HUES48 (cell line): ENCODE measurements around the gene DNAJC16.

Source experiments
- H3K27ac ChIP-seq: one replicate; pipeline ENCODE4 v1.7.0; 2013; ENCODE audit warnings: low read depth, low read length, inconsistent platforms
- H3K27me3 ChIP-seq: 2 replicates; pipeline ENCODE4 v1.6.1; 2013; ENCODE audit warnings: mild to moderate bottlenecking, low read length; ENCODE audit not compliant: control insufficient read depth, insufficient read depth
- H3K36me3 ChIP-seq: 2 replicates; pipeline ENCODE4 v1.6.1; 2013; ENCODE audit warnings: low read length; ENCODE audit not compliant: control insufficient read depth, insufficient read depth
- H3K4me1 ChIP-seq: 2 replicates; pipeline ENCODE4 v1.6.1; 2013; ENCODE audit warnings: mild to moderate bottlenecking, low read length; ENCODE audit not compliant: control insufficient read depth, insufficient read depth
- H3K4me3 ChIP-seq: 2 replicates; pipeline ENCODE4 v1.5.1; 2013; ENCODE audit warnings: mild to moderate bottlenecking, low read depth, low read length
- H3K9ac ChIP-seq: 2 replicates; pipeline ENCODE4 v1.6.1; 2013; ENCODE audit warnings: mild to moderate bottlenecking, low read depth, low read length, moderate library complexity
- H3K9me3 ChIP-seq: 2 replicates; pipeline ENCODE4 v1.6.1; 2013; ENCODE audit warnings: low read length; ENCODE audit not compliant: control insufficient read depth, insufficient read depth

DNAJC16 gene

GRCh38 chr1:15542388-15543250 is 16.0 kb downstream of the DNAJC16 start:
- H3K27ac ChIP-seq, result no peak overlapping the region
- no peaks in the 10 kb centered on the region for H3K27me3 ChIP-seq
- H3K9ac ChIP-seq, result no peak overlapping the region
- no peak overlapping the region for H3K4me3 ChIP-seq
- H3K36me3 ChIP-seq, result peaks cover 74% of the 10 kb centered on the region
- no peaks in the 10 kb centered on the region for H3K9me3 ChIP-seq
- no peaks in the 10 kb centered on the region for H3K4me1 ChIP-seq

DNA sequence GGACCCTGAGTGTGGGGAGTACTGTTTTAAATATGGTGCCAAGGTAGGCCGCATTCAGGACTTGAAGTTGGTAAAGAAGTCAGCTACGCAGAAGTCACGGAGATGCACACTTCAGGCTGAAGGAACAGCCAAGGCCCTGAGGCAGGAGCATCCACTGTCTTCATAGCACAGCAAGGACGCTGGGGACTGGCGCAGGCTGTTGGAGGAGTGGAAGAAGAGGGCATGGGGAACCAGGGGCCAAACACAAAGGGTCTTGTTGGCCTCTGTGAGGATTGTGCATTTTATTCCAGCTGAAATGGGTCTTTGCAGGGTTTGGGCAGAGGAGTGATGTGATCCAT is 16.6 kb downstream of the DNAJC16 start:
- Histone ChIP-seq H3K36me3 (peaks cover 76% of the 10 kb centered on the region), H3K27me3 (no peaks in the 10 kb centered on the region), H3K4me3 (no peak overlapping the region), H3K27ac (no peak overlapping the region), H3K9me3 (no peaks in the 10 kb centered on the region), H3K9ac (no peak overlapping the region), H3K4me1 (no peaks in the 10 kb centered on the region)

- no peaks in the 10 kb centered on the region for H3K4me1 ChIP-seq
- peaks cover 77% of the 10 kb centered on the region for H3K36me3 ChIP-seq
- no peak overlapping the region for H3K4me3 ChIP-seq
- no peak overlapping the region for H3K9ac ChIP-seq
- no peaks in the 10 kb centered on the region for H3K27me3 ChIP-seq
- no peaks in the 10 kb centered on the region for H3K9me3 ChIP-seq
- H3K27ac ChIP-seq, result no peak overlapping the region
Observed at GRCh38 chr1:15543589-15544568, 17.2 kb downstream of the DNAJC16 start.

DNA sequence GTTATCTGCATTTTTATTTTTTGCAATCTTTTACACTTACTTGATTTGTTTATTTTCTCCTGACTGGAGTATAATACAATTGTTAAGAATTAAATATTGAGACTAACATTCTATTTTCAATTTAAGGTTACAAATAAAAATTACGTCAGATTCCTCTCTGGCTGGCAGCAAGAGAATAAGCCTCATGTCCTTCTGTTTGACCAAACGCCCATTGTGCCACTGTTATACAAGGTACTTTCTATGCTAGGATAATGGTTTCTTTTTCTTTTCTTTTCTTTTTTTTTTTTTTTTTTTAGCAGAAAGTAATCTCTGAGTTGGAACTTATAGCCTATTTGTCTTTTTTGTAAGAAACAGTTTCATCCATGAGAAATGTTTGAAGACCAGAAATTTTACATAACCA is 20.0 kb downstream of the DNAJC16 start:
- Histone ChIP-seq H3K36me3 (peaks cover 76% of the 10 kb centered on the region), H3K27ac (no peak overlapping the region), H3K27me3 (no peaks in the 10 kb centered on the region), H3K9ac (no peak overlapping the region), H3K4me1 (no peaks in the 10 kb centered on the region), H3K4me3 (no peak overlapping the region), H3K9me3 (no peaks in the 10 kb centered on the region)

GRCh38 chr1:15550573-15550972 is 23.9 kb downstream of the DNAJC16 start:
- Histone ChIP-seq H3K36me3 (peaks cover 49% of the 10 kb centered on the region), H3K9me3 (no peaks in the 10 kb centered on the region), H3K27me3 (no peaks in the 10 kb centered on the region), H3K9ac (no peak overlapping the region), H3K27ac (no peak overlapping the region), H3K4me1 (no peaks in the 10 kb centered on the region), H3K4me3 (no peak overlapping the region)

DNA sequence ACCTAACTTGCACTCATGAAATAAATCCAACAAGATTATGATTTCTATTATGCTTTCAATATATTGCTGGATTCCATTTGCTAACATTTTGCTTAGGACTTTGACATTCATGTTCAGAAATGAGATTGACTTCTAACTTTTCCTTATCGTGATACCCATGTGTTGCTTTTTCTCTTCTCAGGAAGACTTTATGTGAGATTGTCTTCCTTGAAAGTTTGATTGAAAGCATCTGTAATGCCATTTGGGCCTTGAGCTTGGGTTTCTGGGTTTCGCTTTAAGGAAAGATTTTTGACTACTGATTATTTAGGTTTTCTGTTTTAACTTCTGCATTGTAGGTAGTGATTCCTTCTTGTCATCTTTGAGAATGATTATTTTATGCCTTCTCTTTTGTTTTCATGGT is 30.4 kb downstream of the DNAJC16 start:
- H3K4me1 ChIP-seq, result no peaks in the 10 kb centered on the region
- no peak overlapping the region for H3K27ac ChIP-seq
- no peaks in the 10 kb centered on the region for H3K9me3 ChIP-seq
- H3K27me3 ChIP-seq, result no peaks in the 10 kb centered on the region
- no peak overlapping the region for H3K4me3 ChIP-seq
- H3K9ac ChIP-seq, result no peak overlapping the region
- H3K36me3 ChIP-seq, result peaks cover 31% of the 10 kb centered on the region

- H3K4me3 ChIP-seq, result no peak overlapping the region
- H3K27ac ChIP-seq, result no peak overlapping the region
- H3K9me3 ChIP-seq, result no peaks in the 10 kb centered on the region
- peaks cover 37% of the 10 kb centered on the region for H3K36me3 ChIP-seq
- H3K27me3 ChIP-seq, result no peaks in the 10 kb centered on the region
- H3K9ac ChIP-seq, result no peak overlapping the region
- no peaks in the 10 kb centered on the region for H3K4me1 ChIP-seq
Observed at GRCh38 chr1:15557594-15557993, 30.9 kb downstream of the DNAJC16 start.

GRCh38 chr1:15558516-15558915 is 31.9 kb downstream of the DNAJC16 start:
- no peaks in the 10 kb centered on the region for H3K9me3 ChIP-seq
- H3K36me3 ChIP-seq, result peaks cover 41% of the 10 kb centered on the region
- H3K4me1 ChIP-seq, result no peaks in the 10 kb centered on the region
- H3K9ac ChIP-seq, result no peak overlapping the region
- no peaks in the 10 kb centered on the region for H3K27me3 ChIP-seq
- no peak overlapping the region for H3K27ac ChIP-seq
- no peak overlapping the region for H3K4me3 ChIP-seq

DNA sequence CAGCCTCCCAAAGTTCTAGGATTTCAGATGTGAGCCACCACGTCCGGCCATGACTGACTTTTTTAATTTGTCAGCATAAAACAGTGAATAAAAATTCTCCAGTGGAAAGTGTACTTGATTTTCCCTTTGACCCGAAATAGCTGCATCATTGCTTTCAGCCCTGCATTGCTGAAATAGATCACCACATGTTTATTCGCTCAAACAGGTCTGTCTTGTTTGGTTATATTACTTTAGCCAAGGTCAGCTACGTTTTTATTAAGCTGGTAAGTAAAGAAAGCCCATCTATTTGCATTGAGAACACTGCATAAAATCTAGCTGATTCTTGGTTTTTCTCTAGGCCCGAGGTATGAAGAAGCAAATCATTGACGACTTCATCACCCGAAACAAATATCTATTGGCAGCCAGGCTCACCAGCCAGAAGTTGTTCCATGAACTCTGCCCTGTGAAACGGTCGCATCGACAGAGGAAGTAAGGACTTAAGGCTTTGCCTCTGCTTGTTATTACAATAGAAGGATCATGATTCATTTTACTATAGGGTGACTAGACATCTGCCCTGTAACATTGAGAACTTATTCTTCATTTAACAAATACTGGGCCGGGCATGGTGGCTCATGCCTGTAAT is 32.7 kb downstream of the DNAJC16 start:
- peaks cover 46% of the 10 kb centered on the region for H3K36me3 ChIP-seq
- no peak overlapping the region for H3K9ac ChIP-seq
- no peaks in the 10 kb centered on the region for H3K27me3 ChIP-seq
- H3K4me1 ChIP-seq, result no peaks in the 10 kb centered on the region
- no peak overlapping the region for H3K4me3 ChIP-seq
- no peak overlapping the region for H3K27ac ChIP-seq
- H3K9me3 ChIP-seq, result no peaks in the 10 kb centered on the region

DNA sequence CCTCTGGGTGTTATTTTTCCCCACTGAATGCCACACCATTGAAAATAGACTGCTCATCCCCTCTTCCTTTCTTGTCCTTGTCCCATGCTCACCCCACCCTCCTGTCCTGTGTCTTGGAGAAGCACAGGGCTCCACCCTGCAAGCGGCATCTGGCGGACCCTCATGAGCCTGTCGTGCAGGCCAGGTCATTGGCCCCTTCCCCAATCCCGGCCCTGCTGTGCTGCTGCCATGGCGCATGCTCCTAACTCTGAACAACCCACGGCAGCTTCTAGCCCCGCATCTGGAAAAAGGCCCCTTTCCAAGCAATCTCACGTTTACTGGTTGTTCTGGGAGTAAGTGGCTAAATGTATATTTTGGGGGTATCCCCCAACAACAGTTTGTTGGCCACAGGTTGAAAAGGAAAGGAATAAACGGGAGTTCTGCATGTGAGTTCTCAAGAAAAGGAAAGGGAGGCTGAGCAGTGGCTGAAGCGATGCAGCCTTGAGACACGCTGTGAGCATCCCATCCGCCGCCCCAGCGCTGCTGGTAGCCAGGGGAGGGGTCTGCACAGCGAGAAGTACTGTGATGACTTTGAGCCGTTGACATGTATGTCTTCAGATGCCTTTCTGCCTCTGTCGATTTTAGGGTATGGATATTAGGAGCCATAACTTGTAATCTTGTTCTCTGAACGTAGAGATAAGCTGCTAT is 41.9 kb downstream of the DNAJC16 start:
- Histone ChIP-seq H3K4me1 (no peaks in the 10 kb centered on the region), H3K27ac (no peak overlapping the region), H3K9me3 (no peaks in the 10 kb centered on the region), H3K4me3 (no peak overlapping the region), H3K36me3 (peaks cover 70% of the 10 kb centered on the region), H3K27me3 (no peaks in the 10 kb centered on the region), H3K9ac (no peak overlapping the region)
